SK-N-SH (cell line): Measurements from ENCODE around the gene UCN2. TPM values are rescaled to one million over a fixed set of nuclear protein-coding genes. Genes with fewer than 3 reads are reported as not detected.

ENCODE experiments used
- CTCF ChIA-PET: fragments of 300-600, 350-600 bp; formaldehyde crosslinking; extraction: SDS; loops from one replicate; lab custom pipeline; 2021; lab: Yijun Ruan, JAX
- POLR2A ChIA-PET: fragments of 350-600 bp; sonication (Branson Sonifier 250); formaldehyde crosslinking; extraction: SDS; loops from one replicate; lab custom pipeline; 2020; ENCODE audit warnings: antibody characterized with exemption, inconsistent platforms; lab: Yijun Ruan, JAX
- DNase-seq: peaks from one replicate; pipeline ENCODE4 v3.0.0; 2012
- H2AFZ ChIP-seq: fragments of 200-600 bp; sonication (generic); 2 replicates; pipeline ENCODE4 v1.8.1; 2016; ENCODE audit warnings: antibody characterized with exemption, mild to moderate bottlenecking, low read depth
- H3F3A ChIP-seq: fragments of 200-600 bp; sonication (generic); replicated peaks from 2 replicates; pipeline ENCODE3; 2016; ENCODE audit warnings: antibody characterized with exemption, mild to moderate bottlenecking; ENCODE audit not compliant: insufficient read depth
- H3K27ac ChIP-seq, 2 experiments: fragments of 200-500 bp in 1 of 2; fragments of 200-600 bp in 1 of 2; sonication (Bioruptor generic) in 1 of 2; sonication (generic), shearing (Covaris generic) in 1 of 2; 2 replicates each; pipeline versions ENCODE4 v1.5.1 to v1.6.1; 2014 to 2016; ENCODE audit warnings: low read depth in 2 of 2, inconsistent platforms in 1 of 2, low read length in 1 of 2, mild to moderate bottlenecking in 1 of 2, mixed read lengths in 1 of 2
- H3K27me3 ChIP-seq: fragments of 200-600 bp; sonication (generic), shearing (Covaris generic); 2 replicates; pipeline ENCODE4 v1.6.1; 2016; ENCODE audit warnings: mixed run types; ENCODE audit not compliant: insufficient read depth
- H3K36me3 ChIP-seq, 2 experiments: fragments of 200-500 bp in 1 of 2; fragments of 200-600 bp in 1 of 2; sonication (Bioruptor generic) in 1 of 2; sonication (generic) in 1 of 2; replicated peaks in 1 of 2; 2 replicates each; pipeline versions ENCODE3 to v1.5.1; 2014 to 2016; ENCODE audit warnings: low read length in 1 of 2, mild to moderate bottlenecking in 1 of 2; ENCODE audit not compliant: insufficient read depth in 2 of 2, control insufficient read depth in 1 of 2
- H3K4me1 ChIP-seq, 2 experiments: fragments of 200-500 bp in 1 of 2; fragments of 200-600 bp in 1 of 2; sonication (Bioruptor generic) in 1 of 2; sonication (generic), shearing (Covaris generic) in 1 of 2; 2 replicates each; pipeline versions ENCODE4 v1.5.1 to v1.6.1; 2014 to 2016; ENCODE audit warnings: low read depth in 1 of 2, low read length in 1 of 2, mixed run types in 1 of 2; ENCODE audit not compliant: insufficient read depth in 2 of 2, control insufficient read depth in 1 of 2
- H3K4me2 ChIP-seq: fragments of 200-600 bp; sonication (generic), shearing (Covaris generic); 2 replicates; pipeline ENCODE4 v1.6.1; 2017; ENCODE audit warnings: mixed run types
- H3K4me3 ChIP-seq, 2 experiments: fragments of 200-500 bp in 1 of 2; fragments of 200-600 bp in 1 of 2; sonication (Bioruptor generic) in 1 of 2; sonication (generic), shearing (Covaris generic) in 1 of 2; 2 replicates each; pipeline versions ENCODE4 v1.5.1 to v1.8.1; 2014 to 2016; ENCODE audit warnings: low read depth in 2 of 2, inconsistent platforms in 1 of 2, low read length in 1 of 2, mild to moderate bottlenecking in 1 of 2, mixed read lengths in 1 of 2, moderate library complexity in 1 of 2
- H3K79me2 ChIP-seq: fragments of 200-600 bp; sonication (generic); 2 replicates; pipeline ENCODE4 v1.8.1; 2017; ENCODE audit warnings: mild to moderate bottlenecking; ENCODE audit not compliant: insufficient read depth
- H3K9ac ChIP-seq: fragments of 200-600 bp; sonication (generic); 2 replicates; pipeline ENCODE4 v1.6.1; 2017; ENCODE audit warnings: mixed run types
- H3K9me2 ChIP-seq: fragments of 200-600 bp; sonication (generic); 2 replicates; pipeline ENCODE4 v1.6.1; 2017; ENCODE audit warnings: mixed run types
- H3K9me3 ChIP-seq: fragments of 200-600 bp; sonication (generic); 2 replicates; pipeline ENCODE4 v1.6.1; 2017; ENCODE audit warnings: mixed run types, mild to moderate bottlenecking, moderate library complexity
- H4K20me1 ChIP-seq: fragments of 200-600 bp; sonication (generic); 2 replicates; pipeline ENCODE4 v1.6.1; 2017; ENCODE audit warnings: mild to moderate bottlenecking, mixed run types; ENCODE audit not compliant: insufficient read depth
- IRF3 ChIP-seq: fragments of 150-350 bp; IDR thresholded peaks from 2 replicates; pipeline ENCODE4 v1.6.1; 2016; ENCODE audit warnings: mild to moderate bottlenecking, low read depth, low read length
- MEF2A ChIP-seq: IDR thresholded peaks from 2 replicates; pipeline ENCODE4 v1.4.0; 2012; ENCODE audit warnings: low read depth, borderline replicate concordance
- NFIC ChIP-seq: IDR thresholded peaks from 2 replicates; pipeline ENCODE4 v1.4.0; 2012; ENCODE audit warnings: borderline replicate concordance
- NRF1 ChIP-seq: IDR thresholded peaks from 2 replicates; pipeline ENCODE4 v1.6.1; 2012; ENCODE audit warnings: low read depth, mild to moderate bottlenecking, low read length
- POLR2AphosphoS5 ChIP-seq: IDR thresholded peaks from 2 replicates; pipeline ENCODE4 v1.6.1; 2012; ENCODE audit warnings: low read depth, low read length
- RXRA ChIP-seq: IDR thresholded peaks from 2 replicates; pipeline ENCODE4 v1.4.0; 2012; ENCODE audit warnings: low read depth, mild to moderate bottlenecking, borderline replicate concordance
- SIN3A ChIP-seq: IDR thresholded peaks from 2 replicates; pipeline ENCODE4 v1.6.1; 2012; ENCODE audit warnings: low read depth, mild to moderate bottlenecking, low read length, moderate library complexity, borderline replicate concordance
- WGBS: methylation state at CpG from one replicate; pipeline ENCODE4 v1.1.6; 2017; ENCODE audit warnings: low lambda C conversion rate; 5-methylcytosine and 5-hydroxymethylcytosine counted together
- polyA plus RNA-seq, 3 experiments: library from polyadenylated mRNA; depleted of rRNA; stranded (reverse); fragments of >200 nt; gene quantifications; 2 replicates each; pipeline ENCODE4 v1.2.3, GENCODE V29; 2012

The UCN2 gene
- polyA plus RNA-seq, 1 of the 3 experiments (the other 2 are of a cell fraction), result 0.69 TPM

- peak overlapping the region; percentile 69 for H3K9ac ChIP-seq
- peaks cover 12% of the 10 kb centered on the region for H3F3A ChIP-seq
- POLR2A ChIA-PET, result interaction anchor here (0.8 to 1.3 kb wide), 3 partner anchors 8 to 116 kb away, joined by 3 to 4 read pairs (median 3); partner anchors contain the start of gene ATRIP
- peak; percentile 24 for DNase-seq
- peak overlapping the region; percentile 87 for H3K4me2 ChIP-seq
- H3K4me1 ChIP-seq, result peaks cover 27 to 52% of the 10 kb centered on the region in 2 experiments; a peak in 3 of 4 replicates
- peak overlapping the region in 1 of 2 experiments; percentile 48; a peak in 1 of 4 replicates for H3K27ac ChIP-seq
- WGBS, result 25% methylated on average over 14 of the region's 29 CpGs
- no peaks in the 10 kb centered on the region for H3K9me3 ChIP-seq
- H3K9me2 ChIP-seq, result no peaks in the 10 kb centered on the region
- H2AFZ ChIP-seq, result peak overlapping the region; percentile 71; the same call in 1 of the 2 replicates
- H3K36me3 ChIP-seq, result no peaks in the 10 kb centered on the region
- H3K27me3 ChIP-seq, result no peaks in the 10 kb centered on the region
- H3K79me2 ChIP-seq, result peaks cover 15% of the 10 kb centered on the region; the same call in 1 of the 2 replicates
- H3K4me3 ChIP-seq, result peak overlapping the region; percentile 57 to 77
- H4K20me1 ChIP-seq, result no peaks in the 10 kb centered on the region
- CTCF ChIA-PET, result interaction anchor here (0.6 to 12.6 kb wide), 6 partner anchors 9 to 155 kb away, joined by 3 to 136 read pairs (median 9); partner anchors contain the start of genes SLC26A6 and UQCRC1
- TF ChIP-seq POLR2AphosphoS5, result peak; percentile 60; the same call in 1 of the 2 replicates
- TF ChIP-seq RXRA, result no peak
- 0 out of 2 replicates have a peak, but pooled peaks have one; percentile 36 for TF ChIP-seq SIN3A
Observed at GRCh38 chr3:48555949-48556795, 7.4 kb downstream of the UCN2 start.

- no peaks in the 10 kb centered on the region for H4K20me1 ChIP-seq
- ChIA-PET CTCF (interaction anchor here (0.6 to 12.6 kb wide), 7 partner anchors 10 to 155 kb away, joined by 3 to 136 read pairs (median 5); partner anchors contain the start of genes SLC26A6 and UQCRC1), POLR2A (no interaction called here)
- peaks cover 12% of the 10 kb centered on the region for H3F3A ChIP-seq
- H3K9me2 ChIP-seq, result no peaks in the 10 kb centered on the region
- H3K4me3 ChIP-seq, result peak overlapping the region in 1 of 2 experiments; percentile 77; a peak in 3 of 4 replicates
- peaks cover 15% of the 10 kb centered on the region; the same call in 1 of the 2 replicates for H3K79me2 ChIP-seq
- no peaks in the 10 kb centered on the region for H3K9me3 ChIP-seq
- peaks cover 19 to 45% of the 10 kb centered on the region in 2 experiments; a peak in 3 of 4 replicates for H3K4me1 ChIP-seq
- TF ChIP-seq NFIC (no peak), NRF1 (no peak), IRF3 (no peak), SIN3A (no peak), MEF2A (no peak)
- no peaks in the 10 kb centered on the region for H3K27me3 ChIP-seq
- H3K36me3 ChIP-seq, result no peaks in the 10 kb centered on the region
- no peak overlapping the region for H2AFZ ChIP-seq
- H3K4me2 ChIP-seq, result peak overlapping the region; percentile 87
- H3K9ac ChIP-seq, result peak overlapping the region; percentile 21; the same call in 1 of the 2 replicates
- 95% methylated on average over 10 of the region's 10 CpGs for WGBS
- DNase-seq, result no peak
- no peak overlapping the region; a peak in 1 of 4 replicates for H3K27ac ChIP-seq
Observed at GRCh38 chr3:48555231-48555948, 8.2 kb downstream of the UCN2 start.
